Hepatocyte (in vitro differentiated cells): ENCODE data around the gene HSDL2.

ENCODE experiments used
- EZH2 ChIP-seq: fragments of 200-600 bp; sonication (generic); IDR thresholded peaks from 2 replicates; pipeline ENCODE4 v1.6.1; 2016; ENCODE audit warnings: antibody characterized with exemption, mild to moderate bottlenecking, borderline replicate concordance
- TF ChIP-seq, protein P1 (sequence below): fragments of 200-600 bp; sonication (generic); IDR thresholded peaks from 2 replicates; pipeline ENCODE4 v1.5.1; 2016; ENCODE audit warnings: antibody characterized with exemption, mild to moderate bottlenecking; ENCODE audit not compliant: poor library complexity

DNA sequence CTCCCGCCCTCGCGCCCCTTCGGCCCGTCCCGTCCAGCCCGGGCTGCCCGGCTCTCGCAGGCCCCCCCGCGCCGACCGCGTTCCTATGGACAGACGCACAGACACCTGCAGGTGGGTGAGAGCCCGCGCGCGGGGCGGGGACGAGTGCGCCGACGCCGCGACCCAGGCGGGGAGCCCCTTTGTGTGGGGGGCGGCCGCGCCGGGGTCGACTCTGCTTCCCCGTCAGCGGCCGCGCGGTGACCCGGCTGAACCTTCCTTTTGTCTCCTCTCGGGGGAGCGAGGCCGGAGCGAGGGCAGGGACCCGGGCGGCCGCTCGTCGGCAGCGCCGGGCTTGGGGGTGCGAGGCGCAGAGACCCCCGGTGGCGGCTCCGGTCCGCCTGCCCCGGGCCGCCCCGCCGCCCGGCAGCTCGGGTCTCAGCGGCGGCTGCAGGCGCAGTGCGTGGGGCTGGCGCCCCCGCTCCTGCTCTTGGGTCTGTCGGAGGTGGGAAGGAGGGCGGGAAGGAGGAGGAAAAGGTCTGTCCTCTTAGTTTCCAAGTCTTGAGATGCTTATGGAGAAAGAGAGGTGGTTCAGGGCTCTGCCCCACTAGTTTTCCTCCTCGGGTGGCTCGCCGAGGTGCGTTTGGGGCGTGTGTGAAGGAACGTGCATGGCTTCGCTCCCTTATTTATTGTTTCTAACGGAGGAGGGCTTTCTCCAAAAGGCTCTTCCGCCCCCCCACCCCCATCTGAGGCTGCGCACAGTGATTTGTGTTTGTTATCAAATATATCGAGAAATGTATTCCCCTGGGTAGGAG, 107.3 kb downstream of the HSDL2 start:
- TF ChIP-seq, protein P1, sequence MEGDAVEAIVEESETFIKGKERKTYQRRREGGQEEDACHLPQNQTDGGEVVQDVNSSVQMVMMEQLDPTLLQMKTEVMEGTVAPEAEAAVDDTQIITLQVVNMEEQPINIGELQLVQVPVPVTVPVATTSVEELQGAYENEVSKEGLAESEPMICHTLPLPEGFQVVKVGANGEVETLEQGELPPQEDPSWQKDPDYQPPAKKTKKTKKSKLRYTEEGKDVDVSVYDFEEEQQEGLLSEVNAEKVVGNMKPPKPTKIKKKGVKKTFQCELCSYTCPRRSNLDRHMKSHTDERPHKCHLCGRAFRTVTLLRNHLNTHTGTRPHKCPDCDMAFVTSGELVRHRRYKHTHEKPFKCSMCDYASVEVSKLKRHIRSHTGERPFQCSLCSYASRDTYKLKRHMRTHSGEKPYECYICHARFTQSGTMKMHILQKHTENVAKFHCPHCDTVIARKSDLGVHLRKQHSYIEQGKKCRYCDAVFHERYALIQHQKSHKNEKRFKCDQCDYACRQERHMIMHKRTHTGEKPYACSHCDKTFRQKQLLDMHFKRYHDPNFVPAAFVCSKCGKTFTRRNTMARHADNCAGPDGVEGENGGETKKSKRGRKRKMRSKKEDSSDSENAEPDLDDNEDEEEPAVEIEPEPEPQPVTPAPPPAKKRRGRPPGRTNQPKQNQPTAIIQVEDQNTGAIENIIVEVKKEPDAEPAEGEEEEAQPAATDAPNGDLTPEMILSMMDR: no peak
- TF ChIP-seq EZH2: no peak
